Loucy (cell line): Measurements from ENCODE around the gene ALPI.

ENCODE experiments used
- CTCF ChIP-seq: fragments of 200-600 bp; sonication (generic); conservative IDR thresholded peaks from 2 replicates; pipeline ENCODE4 v1.5.1; 2014; ENCODE audit warnings: mild to moderate bottlenecking, antibody characterized with exemption, low read length
- EZH2phosphoT487 ChIP-seq: fragments of 200-600 bp; IDR thresholded peaks from 2 replicates; pipeline ENCODE4 v1.6.1; 2018; ENCODE audit warnings: antibody characterized with exemption, mild to moderate bottlenecking, moderate library complexity, borderline replicate concordance

GRCh38 chr2:232502911-232503808, 47.2 kb downstream of the ALPI start:
- TF ChIP-seq CTCF (no peak), EZH2phosphoT487 (no peak)
